ENCODE results near the gene ABCF2. TPM values are rescaled to one million over a fixed set of nuclear protein-coding genes. Genes with fewer than 3 reads are reported as not detected.

The ABCF2 gene
- total and polyA plus RNA-seq, 2 of the 13 experiments (the other 11 are each of a cell fraction or from before 2014, with no cell fraction given) = 16.3 to 42.5 TPM

- TF ChIP-seq TBX3 (IDR thresholded peaks at IDR 0.05; ENCODE audit: borderline replicate concordance) (no peak), FOXC1 (CRISPR knock-in tag; IDR thresholded peaks at IDR 0.05; ENCODE audit: borderline replicate concordance) (no peak; the same call in 1 of the 2 replicates), ADNP (CRISPR knock-in tag; IDR thresholded peaks at IDR 0.05) (no peak), EEA1 (CRISPR knock-in tag; IDR thresholded peaks at IDR 0.05; ENCODE audit: borderline replicate concordance) (no peak; the same call in 1 of the 2 replicates), FOXP4 (CRISPR knock-in tag; IDR thresholded peaks at IDR 0.05) (peak; percentile 17; the same call in 1 of the 2 replicates), ARNT2 (CRISPR knock-in tag; IDR thresholded peaks at IDR 0.05; ENCODE audit: low read depth) (peak; percentile 55; the same call in 1 of the 2 replicates), SRSF1 (optimal IDR thresholded peaks at IDR 0.05; ENCODE audit: low read depth, low read length) (peak; percentile 43), MNT (IDR thresholded peaks at IDR 0.05) (no peak), ZNF792 (CRISPR knock-in tag; IDR thresholded peaks at IDR 0.05) (peak; percentile 81; the same call in 1 of the 2 replicates), DPF2 (CRISPR knock-in tag; IDR thresholded peaks at IDR 0.05; ENCODE audit: borderline replicate concordance, low read depth) (no peak), ZBTB42 (CRISPR knock-in tag; IDR thresholded peaks at IDR 0.05) (no peak), ZNF703 (CRISPR knock-in tag; IDR thresholded peaks at IDR 0.05; ENCODE audit: borderline replicate concordance) (no peak), ZNF10 (CRISPR knock-in tag; IDR thresholded peaks at IDR 0.05; ENCODE audit: borderline replicate concordance, low read depth) (no peak), ZBTB37 (CRISPR knock-in tag; IDR thresholded peaks at IDR 0.05) (no peak), ZNF224 (CRISPR knock-in tag; IDR thresholded peaks at IDR 0.05) (no peak), GZF1 (CRISPR knock-in tag; IDR thresholded peaks at IDR 0.05) (no peak), ZNF207 (IDR thresholded peaks at IDR 0.05; ENCODE audit: borderline replicate concordance) (no peak), ZXDC (CRISPR knock-in tag; IDR thresholded peaks at IDR 0.05) (no peak), ZFYVE20 (CRISPR knock-in tag; IDR thresholded peaks at IDR 0.05; ENCODE audit: borderline replicate concordance, low read depth) (no peak), ZKSCAN5 (CRISPR knock-in tag; IDR thresholded peaks at IDR 0.05) (no peak), SNAI1 (CRISPR knock-in tag; IDR thresholded peaks at IDR 0.05; ENCODE audit: borderline replicate concordance) (no peak), ZMYM2 (CRISPR knock-in tag; IDR thresholded peaks at IDR 0.05) (no peak)
Observed at GRCh38 chr7:151232091-151232916, 5.3 kb upstream of the ABCF2 start, which contains the start of gene CHPF2 (continued).
